ENCODE data around the gene HAND2.

HAND2 gene

DNA sequence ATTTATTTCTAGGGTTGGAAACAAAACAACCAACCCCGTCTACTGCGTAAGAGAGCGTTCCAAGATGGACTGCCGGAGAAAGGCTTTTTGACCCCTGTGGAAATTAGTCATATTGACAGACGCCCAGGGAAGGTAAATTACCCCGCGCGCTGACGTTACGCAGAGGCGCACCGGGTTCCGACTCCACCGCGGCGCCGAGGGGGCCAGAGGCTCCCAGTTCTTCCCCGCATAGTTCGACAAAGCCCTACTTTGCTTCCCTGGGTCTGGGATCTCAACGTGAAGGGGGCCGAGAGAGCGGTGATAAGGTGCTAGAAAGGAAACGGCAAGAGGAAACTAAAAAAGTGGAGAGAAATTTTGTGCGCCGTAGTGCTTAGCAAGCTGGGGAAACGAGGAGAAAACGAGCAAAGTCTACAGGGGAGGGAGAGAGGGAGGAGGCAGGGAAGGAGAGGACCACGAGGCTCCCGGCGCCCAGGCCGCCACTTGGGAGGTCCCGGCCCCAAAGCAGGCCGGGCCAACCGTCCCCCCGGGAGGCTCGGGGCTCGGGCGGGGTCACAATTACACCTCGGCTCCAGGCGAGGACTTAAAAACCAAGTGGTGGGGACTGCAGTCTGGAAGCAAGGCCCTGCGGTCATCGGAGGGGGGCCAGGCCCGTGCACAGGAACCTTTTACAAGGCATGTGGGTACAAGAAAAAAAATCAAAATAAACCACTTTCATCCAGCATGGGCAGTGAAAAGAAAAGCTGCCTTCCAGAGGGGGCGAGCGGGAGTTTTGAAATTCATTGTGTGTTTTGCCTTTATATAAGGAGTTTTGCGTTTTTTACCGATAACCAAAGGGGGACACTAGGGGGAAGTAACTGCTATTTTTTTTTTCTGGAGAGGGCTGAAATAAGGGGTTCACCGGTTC is 13.2 kb downstream of the HAND2 start:
- no peaks in the 10 kb centered on the region for H3K9me3 ChIP-seq (ENCODE audit: insufficient read depth, low read length, severe bottlenecking)
- no peak overlapping the region for H2AFZ ChIP-seq (ENCODE audit: low read depth, low read length)
- H3K4me2 ChIP-seq (ENCODE audit: insufficient read depth, low read length): no peak overlapping the region
- H3K9ac ChIP-seq (ENCODE audit: low read depth, low read length): no peak overlapping the region
- no peak overlapping the region for H3K4me3 ChIP-seq (ENCODE audit: low read depth in 1 of 2, low read length in 2 of 2)
- H3K79me2 ChIP-seq (ENCODE audit: insufficient read depth, low read length): no peaks in the 10 kb centered on the region
- TF ChIP-seq, protein P1, sequence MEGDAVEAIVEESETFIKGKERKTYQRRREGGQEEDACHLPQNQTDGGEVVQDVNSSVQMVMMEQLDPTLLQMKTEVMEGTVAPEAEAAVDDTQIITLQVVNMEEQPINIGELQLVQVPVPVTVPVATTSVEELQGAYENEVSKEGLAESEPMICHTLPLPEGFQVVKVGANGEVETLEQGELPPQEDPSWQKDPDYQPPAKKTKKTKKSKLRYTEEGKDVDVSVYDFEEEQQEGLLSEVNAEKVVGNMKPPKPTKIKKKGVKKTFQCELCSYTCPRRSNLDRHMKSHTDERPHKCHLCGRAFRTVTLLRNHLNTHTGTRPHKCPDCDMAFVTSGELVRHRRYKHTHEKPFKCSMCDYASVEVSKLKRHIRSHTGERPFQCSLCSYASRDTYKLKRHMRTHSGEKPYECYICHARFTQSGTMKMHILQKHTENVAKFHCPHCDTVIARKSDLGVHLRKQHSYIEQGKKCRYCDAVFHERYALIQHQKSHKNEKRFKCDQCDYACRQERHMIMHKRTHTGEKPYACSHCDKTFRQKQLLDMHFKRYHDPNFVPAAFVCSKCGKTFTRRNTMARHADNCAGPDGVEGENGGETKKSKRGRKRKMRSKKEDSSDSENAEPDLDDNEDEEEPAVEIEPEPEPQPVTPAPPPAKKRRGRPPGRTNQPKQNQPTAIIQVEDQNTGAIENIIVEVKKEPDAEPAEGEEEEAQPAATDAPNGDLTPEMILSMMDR (IDR thresholded peaks at IDR 0.05; ENCODE audit: borderline replicate concordance, extremely low read depth, low read length, poor library complexity, severe bottlenecking): no peak
- H3K36me3 ChIP-seq (ENCODE audit: insufficient read depth, low read length): no peaks in the 10 kb centered on the region
- peaks cover 13% of the 10 kb centered on the region for H3K27me3 ChIP-seq (ENCODE audit: insufficient read depth, low read length, poor library complexity)
- no peak overlapping the region for H3K27ac ChIP-seq (ENCODE audit: low read length)
- ATAC-seq (ENCODE audit: insufficient read depth, low read depth): no peak
- no peak for DNase-seq
- H3K4me1 ChIP-seq (ENCODE audit: insufficient read depth, low read length): no peaks in the 10 kb centered on the region
- no peaks in the 10 kb centered on the region for H4K20me1 ChIP-seq (ENCODE audit: insufficient read depth, low read length)

- H4K20me1 ChIP-seq (ENCODE audit: insufficient read depth, low read length): no peaks in the 10 kb centered on the region
- no peaks in the 10 kb centered on the region for H3K9me3 ChIP-seq (ENCODE audit: insufficient read depth, low read length, severe bottlenecking)
- no peak for ATAC-seq (ENCODE audit: insufficient read depth, low read depth)
- TF ChIP-seq, protein P1 (IDR thresholded peaks at IDR 0.05; ENCODE audit: borderline replicate concordance, extremely low read depth, low read length, poor library complexity, severe bottlenecking): no peak
- no peak for TF ChIP-seq EZH2 (IDR thresholded peaks at IDR 0.05; ENCODE audit: borderline replicate concordance, low read depth, low read length, severe bottlenecking)
- H3K27ac ChIP-seq (ENCODE audit: low read length): no peak overlapping the region
- no peaks in the 10 kb centered on the region for H3K36me3 ChIP-seq (ENCODE audit: insufficient read depth, low read length)
- H3K4me1 ChIP-seq (ENCODE audit: insufficient read depth, low read length): no peaks in the 10 kb centered on the region
- no peak for DNase-seq
- H3K79me2 ChIP-seq (ENCODE audit: insufficient read depth, low read length): no peaks in the 10 kb centered on the region
- H3K4me2 ChIP-seq (ENCODE audit: insufficient read depth, low read length): no peak overlapping the region
- H3K27me3 ChIP-seq (ENCODE audit: insufficient read depth, low read length, poor library complexity): peaks cover 14% of the 10 kb centered on the region
- H3K4me3 ChIP-seq (ENCODE audit: low read depth in 1 of 2, low read length in 2 of 2): no peak overlapping the region
- H2AFZ ChIP-seq (ENCODE audit: low read depth, low read length): no peak overlapping the region
- no peak overlapping the region for H3K9ac ChIP-seq (ENCODE audit: low read depth, low read length)
These were observed 14.6 kb downstream of the HAND2 start for GRCh38 chr4:173515458-173515857.

DNA sequence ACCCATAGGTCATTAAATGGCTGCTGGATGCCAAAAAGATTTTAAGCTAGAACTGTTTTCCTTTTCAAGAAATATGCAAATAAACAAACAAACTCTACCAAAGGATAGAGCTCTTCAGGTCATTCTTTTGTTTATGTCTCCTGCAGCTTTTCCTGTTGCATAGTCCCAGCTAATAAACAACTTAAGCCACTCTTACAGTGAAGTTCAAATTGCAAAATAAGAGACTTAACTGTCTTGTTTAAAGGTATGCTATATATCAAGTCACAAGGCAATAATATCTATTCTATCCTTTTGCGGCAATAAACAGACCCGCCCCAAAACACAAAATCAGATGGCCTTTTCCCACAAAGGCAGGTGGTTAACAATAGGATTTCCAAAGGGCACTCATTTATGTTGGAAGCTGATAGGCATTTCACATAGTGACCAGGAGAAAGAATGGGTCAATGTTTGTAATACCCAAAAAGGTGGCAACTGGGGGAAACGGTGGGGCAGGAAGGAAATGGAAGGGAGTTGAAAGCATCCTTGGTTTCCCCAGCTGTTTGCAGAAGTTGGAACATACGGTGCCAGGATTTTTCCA is 15.3 kb downstream of the HAND2 start:
- no peaks in the 10 kb centered on the region for H3K36me3 ChIP-seq (ENCODE audit: insufficient read depth, low read length)
- no peak for DNase-seq
- no peak overlapping the region for H3K27ac ChIP-seq (ENCODE audit: low read length)
- H3K9me3 ChIP-seq (ENCODE audit: insufficient read depth, low read length, severe bottlenecking): no peaks in the 10 kb centered on the region
- ATAC-seq (ENCODE audit: insufficient read depth, low read depth): no peak
- H4K20me1 ChIP-seq (ENCODE audit: insufficient read depth, low read length): no peaks in the 10 kb centered on the region
- H3K27me3 ChIP-seq (ENCODE audit: insufficient read depth, low read length, poor library complexity): peaks cover 14% of the 10 kb centered on the region
- no peaks in the 10 kb centered on the region for H3K79me2 ChIP-seq (ENCODE audit: insufficient read depth, low read length)
- no peak overlapping the region for H3K4me3 ChIP-seq (ENCODE audit: low read depth in 1 of 2, low read length in 2 of 2)
- H3K4me2 ChIP-seq (ENCODE audit: insufficient read depth, low read length): no peak overlapping the region
- H3K4me1 ChIP-seq (ENCODE audit: insufficient read depth, low read length): no peaks in the 10 kb centered on the region
- TF ChIP-seq, protein P1 (IDR thresholded peaks at IDR 0.05; ENCODE audit: borderline replicate concordance, extremely low read depth, low read length, poor library complexity, severe bottlenecking): no peak
- no peak for TF ChIP-seq EZH2 (IDR thresholded peaks at IDR 0.05; ENCODE audit: borderline replicate concordance, low read depth, low read length, severe bottlenecking)
- H3K9ac ChIP-seq (ENCODE audit: low read depth, low read length): no peak overlapping the region
- H2AFZ ChIP-seq (ENCODE audit: low read depth, low read length): no peak overlapping the region

Measured in DND-41 (cell line).